HG03521 (cell line): ENCODE data around the gene CLDN6.
"Not testable (repeated sequence)": the region's sequence is repeated elsewhere in the genome, so short reads cannot be mapped to it uniquely, and the experiment has no call there.

Experiments
- ATAC-seq: cut with Tn5 transposase; IDR thresholded peaks from one replicate; pipeline ENCODE4 v1.9.1; 2021; ENCODE audit warnings: mild to moderate bottlenecking, moderate library complexity; ENCODE audit not compliant: unreplicated experiment

The CLDN6 gene

GRCh38 chr16:3017794-3018506 is at the start of gene CLDN6:
Gene CLDN6 (minus strand): TSS chr16:3018183. CDS start chr16:3016021, 2,162 bp downstream.
- no peak for ATAC-seq

- no peak for ATAC-seq
Observed at GRCh38 chr16:3066440-3066748, 48.4 kb upstream of the CLDN6 start.

GRCh38 chr16:3065742-3066439 is 47.9 kb upstream of the CLDN6 start:
- no peak for ATAC-seq

GRCh38 chr16:3065069-3065741 is 47.2 kb upstream of the CLDN6 start, which contains the start of gene IL32:
Gene IL32 (plus strand): TSS chr16:3065640. CDS start chr16:3065812, 172 bp downstream.
- no peak for ATAC-seq

- no peak for ATAC-seq
Observed at GRCh38 chr16:3063625-3064386, 45.8 kb upstream of the CLDN6 start.

- no peak for ATAC-seq
Observed at GRCh38 chr16:3062553-3062952, 44.6 kb upstream of the CLDN6 start.

- no peak for ATAC-seq
Observed at GRCh38 chr16:3060339-3061127, 42.5 kb upstream of the CLDN6 start.

- ATAC-seq = peak; percentile 2
Observed at GRCh38 chr16:3059723-3060242, 41.8 kb upstream of the CLDN6 start.

- ATAC-seq = peak; percentile 70
Observed at GRCh38 chr16:3059041-3059722, 41.2 kb upstream of the CLDN6 start.

- ATAC-seq = peak; percentile 17
Observed at GRCh38 chr16:3058139-3059030, 40.4 kb upstream of the CLDN6 start.

GRCh38 chr16:3057181-3058138 is 39.5 kb upstream of the CLDN6 start:
- no peak for ATAC-seq

- no peak for ATAC-seq
Observed at GRCh38 chr16:3056336-3057180, 38.6 kb upstream of the CLDN6 start.

GRCh38 chr16:3055734-3056115 is 37.7 kb upstream of the CLDN6 start:
- ATAC-seq = not testable (repeated sequence)

- ATAC-seq = no peak
Observed at GRCh38 chr16:3054965-3055733, 37.2 kb upstream of the CLDN6 start.

- ATAC-seq = not testable (repeated sequence)
Observed at GRCh38 chr16:3053330-3053710, 35.3 kb upstream of the CLDN6 start.
